K562 (cell line): ENCODE data around the gene NDUFB10. TPM values are rescaled to one million over a fixed set of nuclear protein-coding genes. Genes with fewer than 3 reads are reported as not detected.
A peak's percentile ranks its signal among the peaks of the same experiment; 100 is the strongest.

Experiments
- ATAC-seq: fragments of 200-7000 bp; cut with Tn5 transposase; 3 replicates; pipeline ENCODE4 v1.9.1; 2020; ENCODE audit warnings: moderate library complexity
- BruUV-seq: library from RNA; stranded (reverse); fragments of 400-500 nt; replicated peaks from 2 replicates; lab custom pipeline; 2021; lab: Mats Ljungman, UMichigan
- CTCF ChIA-PET: fragments of 300-600 bp; formaldehyde crosslinking; extraction: SDS; loops from one replicate; lab custom pipeline; 2021; ENCODE audit warnings: low intra/inter-chr PET ratio; lab: Yijun Ruan, JAX
- POLR2A ChIA-PET: fragments of 300-600, 350-650 bp; sonication (Branson Sonifier 250); formaldehyde crosslinking; extraction: SDS; loops from one replicate; lab custom pipeline; 2021; ENCODE audit warnings: antibody characterized with exemption, inconsistent platforms; lab: Yijun Ruan, JAX
- DNase-seq, 4 experiments: peaks; one replicate each; pipeline versions ENCODE4 v3.0.0 to v3.0.0-alpha.2; 2011 to 2018; ENCODE audit warnings: low spot score in 3 of 4, mixed read lengths in 3 of 4; ENCODE audit errors: extremely low read depth in 1 of 4
- FAIRE-seq: peaks from 2 replicates; lab custom pipeline; 2011; peaks lifted over from hg19 to GRCh38; lab: Jason Lieb, UNC
- H2AFZ ChIP-seq: 2 replicates; pipeline ENCODE4 v1.6.0; 2011; ENCODE audit warnings: low read depth, low read length, control low read depth, inconsistent platforms
- H3K27ac ChIP-seq: fragments of 200-600 bp; 3 replicates; pipeline ENCODE4 v1.8.0; 2011; ENCODE audit warnings: low read depth, mild to moderate bottlenecking, control low read depth, inconsistent platforms, low read length, moderate library complexity, mixed read lengths; ENCODE audit errors: extremely low read depth
- H3K27me3 ChIP-seq, 2 experiments: fragments of 300-600 bp in 1 of 2; 2 replicates in 1 of 2; 3 replicates in 1 of 2; pipeline versions ENCODE4 v1.6.0 to v1.8.0; 2011; ENCODE audit warnings: inconsistent platforms in 2 of 2, low read length in 2 of 2, mild to moderate bottlenecking in 1 of 2, mixed read lengths in 1 of 2, moderate library complexity in 1 of 2; ENCODE audit not compliant: control insufficient read depth in 2 of 2, insufficient read depth in 2 of 2
- H3K36me3 ChIP-seq: fragments of 300-600 bp; 3 replicates; pipeline ENCODE4 v1.8.0; 2011; ENCODE audit warnings: mild to moderate bottlenecking, low read length, inconsistent platforms; ENCODE audit not compliant: control insufficient read depth, insufficient read depth
- H3K4me1 ChIP-seq, 2 experiments: fragments of 200-600 bp in 1 of 2; replicated peaks in 1 of 2; 2 replicates in 1 of 2; 3 replicates in 1 of 2; pipeline versions ENCODE4 v1.5.1 to v1.8.0; 2011; ENCODE audit warnings: inconsistent platforms in 2 of 2, low read length in 2 of 2, mild to moderate bottlenecking in 1 of 2, mixed read lengths in 1 of 2, moderate library complexity in 1 of 2; ENCODE audit not compliant: control insufficient read depth in 2 of 2, insufficient read depth in 2 of 2
- H3K4me2 ChIP-seq: 2 replicates; pipeline ENCODE4 v1.6.1; 2011; ENCODE audit warnings: low read length, control low read depth, inconsistent platforms, mixed read lengths; ENCODE audit not compliant: insufficient read depth
- H3K4me3 ChIP-seq: fragments of 200-600 bp; sonication (generic), shearing (Covaris generic); 2 replicates; pipeline ENCODE4 v1.5.1; 2016; ENCODE audit warnings: control low read depth, inconsistent platforms
- H3K79me2 ChIP-seq: fragments of 200-600 bp; 3 replicates; pipeline ENCODE4 v1.8.0; 2011; ENCODE audit warnings: low read length, inconsistent platforms; ENCODE audit not compliant: control insufficient read depth, insufficient read depth
- H3K9ac ChIP-seq, 2 experiments: 2 replicates each; pipeline versions ENCODE4 v1.6.0 to v1.6.1; 2011; ENCODE audit warnings: low read depth in 2 of 2, low read length in 2 of 2, control low read depth in 1 of 2, inconsistent platforms in 1 of 2, mild to moderate bottlenecking in 1 of 2, mixed read lengths in 1 of 2; ENCODE audit not compliant: insufficient read depth in 1 of 2
- H3K9me1 ChIP-seq: one replicate; pipeline ENCODE4 v1.6.0; 2011; ENCODE audit warnings: inconsistent platforms, mild to moderate bottlenecking, low read length, moderate library complexity; ENCODE audit not compliant: control insufficient read depth, insufficient read depth
- H3K9me3 ChIP-seq: replicated peaks from 2 replicates; pipeline ENCODE4 v1.5.1; 2011; ENCODE audit warnings: low read depth, low read length, inconsistent platforms; ENCODE audit not compliant: control insufficient read depth, insufficient read depth
- H4K20me1 ChIP-seq: replicated peaks from 2 replicates; pipeline ENCODE4 v1.6.1; 2011; ENCODE audit warnings: low read length, inconsistent platforms, mixed read lengths; ENCODE audit not compliant: control insufficient read depth, insufficient read depth
- FOS ChIP-seq: IDR thresholded peaks from 3 replicates; pipeline ENCODE4 v1.6.1; 2011; ENCODE audit not compliant: insufficient read length; ENCODE audit errors: extremely low read depth
- KLF16 ChIP-seq: IDR thresholded peaks from 2 replicates; pipeline ENCODE4 v1.6.1; 2016; ENCODE audit warnings: antibody characterized with exemption
- SMARCA5 ChIP-seq: fragments of 450-650 bp; IDR thresholded peaks from 2 replicates; pipeline ENCODE4 v1.6.1; 2016
- SNRNP70 ChIP-seq: fragments of 200-400 bp; formaldehyde crosslinking; optimal IDR thresholded peaks from 2 replicates; pipeline ENCODE3; 2017; ENCODE audit warnings: low read depth, low read length
- YY1 ChIP-seq, 3 experiments: IDR thresholded peaks; 2 replicates each; pipeline ENCODE4 v1.6.1; 2011; ENCODE audit warnings: low read length in 2 of 3, mild to moderate bottlenecking in 2 of 3, moderate library complexity in 2 of 3, borderline replicate concordance in 1 of 3, control low read depth in 1 of 3, low read depth in 1 of 3; ENCODE audit not compliant: insufficient read depth in 3 of 3, insufficient replicate concordance in 2 of 3, control insufficient read depth in 1 of 3, insufficient read length in 1 of 3; ENCODE audit errors: extremely low read depth in 1 of 3
- ZFP36 ChIP-seq: fragments of 150-350 bp; IDR thresholded peaks from 2 replicates; pipeline ENCODE4 v1.6.1; 2018; ENCODE audit warnings: low read length, low read depth; ENCODE audit not compliant: partially characterized antibody
- ZNF263 ChIP-seq: sonication (generic); formaldehyde crosslinking; IDR thresholded peaks from 2 replicates; pipeline ENCODE4 v1.8.0; 2022; ENCODE audit warnings: mild to moderate bottlenecking, missing genetic modification reagents, borderline replicate concordance
- WGBS: fragments of 100-300 bp; shearing (Covaris generic); methylation state at CpG from one replicate; pipeline ENCODE4 v1.1.6; 2016; ENCODE audit warnings: low coverage, mixed read lengths; ENCODE audit not compliant: insufficient coverage; ENCODE audit errors: missing lambda C conversion rate; 5-methylcytosine and 5-hydroxymethylcytosine counted together
- in situ Hi-C: fragments of 300-500 bp; cut with MboI; formaldehyde crosslinking; loops from 4 replicates; pipeline ENCODE4 v1.15.0; 2018; ENCODE audit warnings: inconsistent platforms, mixed read lengths
- intact Hi-C: fragments of 100-400 bp; cut with micrococcal nuclease; formaldehyde crosslinking; loops from 2 replicates; pipeline ENCODE4 v1.14.2; 2022
- polyA plus RNA-seq, 8 experiments: library from polyadenylated mRNA; depleted of rRNA in 4 of 8; stranded (reverse) in 5 of 8; unstranded in 3 of 8; fragments of >200 nt; fragmentation: Nextera tagmentation in 2 of 8; fragmentation: Illumina TruSeq in 1 of 8; extraction: Ambion mirVana in 2 of 8; extraction: Trizol in 1 of 8; gene quantifications; 2 replicates each; pipeline versions ENCODE4 v1.2.1 to v1.2.3, GENCODE V29; 2011 to 2014; ENCODE audit warnings: inconsistent platforms in 1 of 8, missing spikeins in 1 of 8
- total RNA-seq, 7 experiments: library from RNA; depleted of rRNA in 6 of 7; stranded (reverse); fragments of >200 nt in 6 of 7; fragmentation: Illumina TruSeq in 2 of 7; extraction: Trizol in 2 of 7; gene quantifications; 2 replicates each; pipeline versions ENCODE4 v1.2.1 to v1.2.3, GENCODE V29; 2011 to 2021; ENCODE audit warnings: low replicate concordance in 1 of 7
- TF ChIP-seq, protein P1 (sequence below), 2 experiments: fragments of 200-800 bp in 1 of 2; sonication (Bioruptor generic) in 1 of 2; sonication (generic) in 1 of 2; formaldehyde crosslinking in 1 of 2; IDR thresholded peaks in 1 of 2; conservative IDR thresholded peaks in 1 of 2; 2 replicates each; pipeline versions ENCODE4 v1.5.0 to v1.6.1; 2016 to 2020; ENCODE audit warnings: missing compliant biosample characterization in 1 of 2, missing genetic modification characterization in 1 of 2, missing genetic modification reagents in 1 of 2
- TF ChIP-seq, protein P2 (sequence below): sonication (generic); formaldehyde crosslinking; IDR thresholded peaks from 2 replicates; pipeline ENCODE4 v1.8.0; 2022; ENCODE audit warnings: missing genetic modification reagents, mild to moderate bottlenecking, borderline replicate concordance

The NDUFB10 gene
- total and polyA plus RNA-seq, 9 of the 15 experiments (the other 6 are each of a cell fraction or from before 2014, with no cell fraction given): 69.3 to 527 (median 161) TPM

DNA sequence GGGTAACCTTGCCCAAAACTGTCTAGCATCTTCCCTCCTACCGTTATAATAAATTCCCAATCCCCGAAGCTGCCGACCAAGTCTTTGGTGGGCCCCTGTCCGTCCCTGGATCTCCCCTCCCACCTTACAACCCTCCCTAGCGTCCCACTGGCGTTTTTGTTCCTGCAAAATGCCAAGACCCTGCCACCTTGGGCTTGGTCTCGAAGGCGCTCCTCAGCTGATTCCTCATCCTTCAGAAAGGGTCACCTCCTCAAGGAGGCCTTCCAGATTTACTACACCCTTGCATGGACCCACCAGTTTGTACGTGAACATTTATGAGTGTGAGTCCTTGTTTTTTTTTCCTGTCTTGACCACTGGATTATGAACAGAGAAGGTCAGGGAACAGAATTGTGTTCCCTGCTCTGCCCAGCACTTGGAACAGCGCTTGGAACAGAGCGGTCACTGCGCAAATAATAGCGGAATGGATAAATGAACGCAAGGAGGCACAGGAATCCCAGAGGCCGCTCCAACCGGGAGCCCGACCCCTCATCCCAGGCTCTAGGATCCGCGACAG lies 23.7 kb downstream of the NDUFB10 start (continued):
- TF ChIP-seq ZFP36 (peak; percentile 90), SMARCA5 (peak; percentile 36; the same call in 1 of the 2 replicates), YY1 (IDR thresholded peaks at IDR 0.05; ENCODE audit: borderline replicate concordance in 1 of 3, control insufficient read depth in 1 of 3, extremely low read depth in 1 of 3, insufficient read depth in 3 of 3, insufficient read length in 1 of 3, insufficient replicate concordance in 2 of 3, low read depth in 1 of 3, low read length in 2 of 3) (no peak)

DNA sequence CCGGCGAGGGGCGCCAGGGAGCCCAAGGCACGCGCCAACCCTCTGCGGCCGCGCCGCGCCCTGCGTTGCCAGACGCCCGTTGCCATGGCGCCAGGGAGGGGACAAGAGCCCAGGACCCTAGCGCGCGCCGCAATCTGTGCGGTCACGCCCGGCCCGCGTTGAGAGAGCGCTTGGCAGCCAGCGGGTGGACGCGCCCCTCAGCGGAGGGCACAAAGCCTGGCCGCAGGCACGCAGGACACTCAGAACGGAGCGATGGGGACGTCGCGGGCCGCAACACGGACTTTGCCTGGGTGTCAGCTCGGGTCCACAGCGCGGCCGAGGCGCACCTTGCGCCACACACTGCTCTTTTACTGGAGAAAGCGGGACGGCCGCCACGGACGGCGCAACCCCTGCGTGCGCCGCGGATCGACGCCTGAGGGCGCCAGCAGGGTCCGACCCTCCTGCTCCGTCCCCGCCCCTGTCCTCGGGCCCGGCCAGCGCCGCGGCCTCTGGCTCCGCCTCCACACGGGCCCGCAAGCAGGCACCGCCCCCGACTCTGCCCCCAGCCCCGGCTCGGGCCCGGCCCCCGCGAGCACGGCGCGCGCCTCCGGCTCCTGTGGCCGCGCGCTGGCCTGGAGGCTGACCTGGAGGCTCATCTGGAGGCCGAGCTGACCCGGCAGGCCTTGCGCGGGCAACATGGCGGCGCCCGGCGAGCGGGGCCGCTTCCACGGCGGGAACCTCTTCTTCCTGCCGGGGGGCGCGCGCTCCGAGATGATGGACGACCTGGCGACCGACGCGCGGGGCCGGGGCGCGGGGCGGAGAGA lies 24.4 kb downstream of the NDUFB10 start, which contains the start of gene GFER:
Gene GFER, plus strand, starts transcription at position 650 of the 803 bp plus-strand sequence. Its CDS starts 26 bp downstream, at position 676.
- Histone ChIP-seq H3K9me1 (no peaks in the 10 kb centered on the region), H3K4me3 (peak within 1 kb of the TSS; percentile 70), H3K27me3 (no peaks in the 10 kb centered on the region), H3K79me2 (peaks cover 16% of the 10 kb centered on the region), H3K36me3 (peaks cover 30% of the 10 kb centered on the region; the same call in 1 of the 3 replicates), H4K20me1 (no peaks in the 10 kb centered on the region), H3K9me3 (no peaks in the 10 kb centered on the region), H3K4me1 (peaks cover 6 to 72% of the 10 kb centered on the region in 2 experiments; a peak in 4 of 5 replicates), H3K9ac (peak within 1 kb of the TSS; percentile 67 to 98), H2AFZ (peak within 1 kb of the TSS; percentile 88), H3K4me2 (peak within 1 kb of the TSS; percentile 82), H3K27ac (peak within 1 kb of the TSS; percentile 73)
- in situ Hi-C loops: no loop called here
- BruUV-seq: no TSS peak
- FAIRE-seq (peak; percentile 90), ATAC-seq (peak; percentile 94), DNase-seq (peak; percentile 92 to 98 (median 94))
- POLR2A ChIA-PET: interaction anchor here (0.9 to 10.2 kb wide), 6 partner anchors 9 to 33 kb away, joined by 3 to 103 read pairs (median 4); partner anchors contain the start of genes RNF151, RPS2 and TBL3
- WGBS: under 1% methylated on average over 75 of the region's 109 CpGs
- intact Hi-C loops: no loop called here
- CTCF ChIA-PET: interaction anchor here (0.7 kb wide), 1 partner anchor 198 kb away, joined by 3 read pairs; no protein-coding TSS in a partner anchor
- TF ChIP-seq KLF16: no peak
- TF ChIP-seq FOS: no peak
- TF ChIP-seq, protein P1, sequence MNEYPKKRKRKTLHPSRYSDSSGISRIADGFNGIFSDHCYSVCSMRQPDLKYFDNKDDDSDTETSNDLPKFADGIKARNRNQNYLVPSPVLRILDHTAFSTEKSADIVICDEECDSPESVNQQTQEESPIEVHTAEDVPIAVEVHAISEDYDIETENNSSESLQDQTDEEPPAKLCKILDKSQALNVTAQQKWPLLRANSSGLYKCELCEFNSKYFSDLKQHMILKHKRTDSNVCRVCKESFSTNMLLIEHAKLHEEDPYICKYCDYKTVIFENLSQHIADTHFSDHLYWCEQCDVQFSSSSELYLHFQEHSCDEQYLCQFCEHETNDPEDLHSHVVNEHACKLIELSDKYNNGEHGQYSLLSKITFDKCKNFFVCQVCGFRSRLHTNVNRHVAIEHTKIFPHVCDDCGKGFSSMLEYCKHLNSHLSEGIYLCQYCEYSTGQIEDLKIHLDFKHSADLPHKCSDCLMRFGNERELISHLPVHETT (CRISPR knock-in tag; conservative IDR thresholded peaks at IDR 0.05 in 1 of 2, IDR thresholded peaks at IDR 0.05 in 1 of 2): peak in 1 of 2 experiments; percentile 95; a peak in 2 of 4 replicates
- TF ChIP-seq ZNF263 (CRISPR knock-in tag): no peak
- TF ChIP-seq, protein P2, sequence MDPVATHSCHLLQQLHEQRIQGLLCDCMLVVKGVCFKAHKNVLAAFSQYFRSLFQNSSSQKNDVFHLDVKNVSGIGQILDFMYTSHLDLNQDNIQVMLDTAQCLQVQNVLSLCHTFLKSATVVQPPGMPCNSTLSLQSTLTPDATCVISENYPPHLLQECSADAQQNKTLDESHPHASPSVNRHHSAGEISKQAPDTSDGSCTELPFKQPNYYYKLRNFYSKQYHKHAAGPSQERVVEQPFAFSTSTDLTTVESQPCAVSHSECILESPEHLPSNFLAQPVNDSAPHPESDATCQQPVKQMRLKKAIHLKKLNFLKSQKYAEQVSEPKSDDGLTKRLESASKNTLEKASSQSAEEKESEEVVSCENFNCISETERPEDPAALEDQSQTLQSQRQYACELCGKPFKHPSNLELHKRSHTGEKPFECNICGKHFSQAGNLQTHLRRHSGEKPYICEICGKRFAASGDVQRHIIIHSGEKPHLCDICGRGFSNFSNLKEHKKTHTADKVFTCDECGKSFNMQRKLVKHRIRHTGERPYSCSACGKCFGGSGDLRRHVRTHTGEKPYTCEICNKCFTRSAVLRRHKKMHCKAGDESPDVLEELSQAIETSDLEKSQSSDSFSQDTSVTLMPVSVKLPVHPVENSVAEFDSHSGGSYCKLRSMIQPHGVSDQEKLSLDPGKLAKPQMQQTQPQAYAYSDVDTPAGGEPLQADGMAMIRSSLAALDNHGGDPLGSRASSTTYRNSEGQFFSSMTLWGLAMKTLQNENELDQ (CRISPR knock-in tag): no peak
- TF ChIP-seq SNRNP70: no peak
